Midbrain (tissue), 1 donor: ENCODE results near the gene COL19A1.

Experiments used
- DNase-seq: peaks from one replicate; lab custom pipeline; 2025; lab: John Stamatoyannopoulos, UW

Gene COL19A1

GRCh38 chr6:70125602-70126001 lies 259.2 kb downstream of the COL19A1 start:
- no peak for DNase-seq

- no peak for DNase-seq
These were observed 263.0 kb downstream of the COL19A1 start for GRCh38 chr6:70129341-70129740.

GRCh38 chr6:70130865-70131264 lies 264.5 kb downstream of the COL19A1 start:
- no peak for DNase-seq

GRCh38 chr6:70131528-70131927 lies 265.2 kb downstream of the COL19A1 start:
- DNase-seq: no peak

GRCh38 chr6:70133246-70133645 lies 266.9 kb downstream of the COL19A1 start:
- DNase-seq: no peak

- DNase-seq: no peak
These were observed 268.2 kb downstream of the COL19A1 start for GRCh38 chr6:70134542-70134941.

GRCh38 chr6:70135219-70136160 lies 269.1 kb downstream of the COL19A1 start:
- DNase-seq: no peak

- no peak for DNase-seq
These were observed 270.6 kb downstream of the COL19A1 start for GRCh38 chr6:70136996-70137395.

- no peak for DNase-seq
These were observed 274.1 kb downstream of the COL19A1 start for GRCh38 chr6:70140496-70140895.

- no peak for DNase-seq
These were observed 275.7 kb downstream of the COL19A1 start for GRCh38 chr6:70142034-70142433.

GRCh38 chr6:70145178-70145577 lies 278.8 kb downstream of the COL19A1 start:
- no peak for DNase-seq

- no peak for DNase-seq
These were observed 282.9 kb downstream of the COL19A1 start for GRCh38 chr6:70149209-70149788.

- DNase-seq: no peak
These were observed 284.2 kb downstream of the COL19A1 start for GRCh38 chr6:70150521-70150920.

GRCh38 chr6:70151616-70152015 lies 285.3 kb downstream of the COL19A1 start:
- no peak for DNase-seq

GRCh38 chr6:70152786-70153185 lies 286.4 kb downstream of the COL19A1 start:
- DNase-seq: no peak

- DNase-seq: no peak
These were observed 290.7 kb downstream of the COL19A1 start for GRCh38 chr6:70157086-70157485.

- DNase-seq: no peak
These were observed 293.9 kb downstream of the COL19A1 start for GRCh38 chr6:70160276-70160675.

- DNase-seq: no peak
These were observed 296.6 kb downstream of the COL19A1 start for GRCh38 chr6:70162972-70163371.

GRCh38 chr6:70163795-70164194 lies 297.4 kb downstream of the COL19A1 start:
- DNase-seq: no peak

GRCh38 chr6:70164556-70164955 lies 298.2 kb downstream of the COL19A1 start:
- DNase-seq: no peak

GRCh38 chr6:70166088-70166958 lies 300.0 kb downstream of the COL19A1 start:
- DNase-seq: peak; percentile 39

- DNase-seq: no peak
These were observed 302.5 kb downstream of the COL19A1 start for GRCh38 chr6:70168681-70169377.
